Measurements from ENCODE around the gene NCOA1. TPM values are rescaled to one million over a fixed set of nuclear protein-coding genes. Genes with fewer than 3 reads are reported as not detected.

NCOA1 gene
- total RNA-seq, 2 experiments from 2014 or later = 35.5 to 40.6 TPM

DNA sequence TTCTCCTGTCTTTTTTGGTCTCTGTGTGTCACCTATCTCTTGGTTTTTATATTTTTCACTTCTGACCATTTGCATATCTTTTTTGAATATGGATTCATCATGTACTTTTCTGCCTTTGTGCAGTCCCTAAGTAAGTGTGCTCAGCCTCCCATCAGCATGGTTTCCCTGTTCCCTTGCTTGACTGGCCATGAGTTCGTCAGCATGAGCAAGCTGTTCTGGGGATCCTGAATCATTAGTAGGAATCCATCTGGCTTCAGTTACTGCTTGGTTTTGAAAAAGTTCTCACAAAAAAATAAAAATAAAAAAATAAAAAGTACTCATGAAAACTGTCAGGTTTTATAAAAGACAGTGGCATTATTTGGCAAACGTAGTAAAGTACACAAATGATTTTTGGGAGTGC lies 144.1 kb downstream of the NCOA1 start:
- H3K36me3 ChIP-seq (ENCODE audit: insufficient read depth, low read length) = no peaks in the 10 kb centered on the region
- H3K27me3 ChIP-seq (ENCODE audit: control insufficient read depth in 1 of 2, insufficient read depth in 2 of 2, low read length in 2 of 2) = no peaks in the 10 kb centered on the region
- ChIA-PET CTCF (no interaction called here), POLR2A (no interaction called here)
- Mint-ChIP-seq H3K27ac (no peak overlapping the region), H3K27me3 (no peaks in the 10 kb centered on the region), H3K4me1 (ENCODE audit: low read depth) (peaks cover 20% of the 10 kb centered on the region), H3K9me3 (no peaks in the 10 kb centered on the region), H3K4me3 (no peak overlapping the region), H3K36me3 (ENCODE audit: low read depth) (peaks cover 10% of the 10 kb centered on the region)
- no peak overlapping the region for H3K4me3 ChIP-seq (ENCODE audit: low read length)
- H3K4me1 ChIP-seq (ENCODE audit: insufficient read depth, low read length) = no peaks in the 10 kb centered on the region
- H3K9me3 ChIP-seq (ENCODE audit: control insufficient read depth in 1 of 2, insufficient read depth in 1 of 2, low read length in 2 of 2) = peaks cover 0 to 4% of the 10 kb centered on the region in 2 experiments
- no peak for TF ChIP-seq CTCF (IDR thresholded peaks at IDR 0.05)
- intact Hi-C loops (cut with DNase I, micrococcal nuclease) = no loop called here
- no peak overlapping the region for H3K27ac ChIP-seq (ENCODE audit: low read depth in 1 of 2, low read length in 2 of 2)
- ATAC-seq (ENCODE audit: poor library complexity) (no peak), DNase-seq (no peak)

DNA sequence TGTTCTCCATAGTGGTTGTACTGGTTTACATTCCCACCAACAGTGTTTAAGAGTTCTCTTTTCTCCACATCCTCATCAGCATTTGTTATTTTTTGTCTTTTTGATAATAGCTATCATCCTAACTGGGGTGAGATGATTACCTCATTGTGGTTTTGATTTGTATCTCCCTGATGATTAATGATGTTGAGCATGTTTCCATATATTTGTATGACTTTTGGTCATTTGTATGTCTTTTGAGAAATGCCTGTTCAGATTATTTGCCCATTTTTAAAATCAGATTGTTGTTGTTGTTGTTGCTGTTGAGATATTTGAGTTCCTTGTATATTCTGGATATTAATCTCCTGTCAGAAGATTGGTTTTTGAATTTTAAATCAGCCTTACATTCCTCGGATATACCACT lies 147.5 kb downstream of the NCOA1 start:
- no peak for ATAC-seq (ENCODE audit: poor library complexity)
- POLR2A ChIA-PET = no interaction called here
- Histone ChIP-seq H3K4me3 (ENCODE audit: low read length) (no peak overlapping the region), H3K4me1 (ENCODE audit: insufficient read depth, low read length) (no peaks in the 10 kb centered on the region), H3K9me3 (ENCODE audit: control insufficient read depth in 1 of 2, insufficient read depth in 1 of 2, low read length in 2 of 2) (peaks cover 0 to 4% of the 10 kb centered on the region in 2 experiments), H3K36me3 (ENCODE audit: insufficient read depth, low read length) (no peaks in the 10 kb centered on the region), H3K27me3 (ENCODE audit: control insufficient read depth in 1 of 2, insufficient read depth in 2 of 2, low read length in 2 of 2) (no peaks in the 10 kb centered on the region), H3K27ac (ENCODE audit: low read depth in 1 of 2, low read length in 2 of 2) (no peak overlapping the region)
- no peaks in the 10 kb centered on the region for H3K9me3 Mint-ChIP-seq
- intact Hi-C loops (cut with DNase I, micrococcal nuclease) = no loop called here
- H3K27me3 Mint-ChIP-seq = no peaks in the 10 kb centered on the region
- no peak for DNase-seq
- peaks cover 6% of the 10 kb centered on the region for H3K4me1 Mint-ChIP-seq (ENCODE audit: low read depth)
- no peak overlapping the region for H3K27ac Mint-ChIP-seq
- peaks cover 10% of the 10 kb centered on the region for H3K36me3 Mint-ChIP-seq (ENCODE audit: low read depth)
- no peak for TF ChIP-seq CTCF (IDR thresholded peaks at IDR 0.05)
- CTCF ChIA-PET = interaction anchor here (0.6 kb wide), 1 partner anchor 106 kb away, joined by 3 read pairs; no protein-coding TSS in a partner anchor
- no peak overlapping the region for H3K4me3 Mint-ChIP-seq

DNA sequence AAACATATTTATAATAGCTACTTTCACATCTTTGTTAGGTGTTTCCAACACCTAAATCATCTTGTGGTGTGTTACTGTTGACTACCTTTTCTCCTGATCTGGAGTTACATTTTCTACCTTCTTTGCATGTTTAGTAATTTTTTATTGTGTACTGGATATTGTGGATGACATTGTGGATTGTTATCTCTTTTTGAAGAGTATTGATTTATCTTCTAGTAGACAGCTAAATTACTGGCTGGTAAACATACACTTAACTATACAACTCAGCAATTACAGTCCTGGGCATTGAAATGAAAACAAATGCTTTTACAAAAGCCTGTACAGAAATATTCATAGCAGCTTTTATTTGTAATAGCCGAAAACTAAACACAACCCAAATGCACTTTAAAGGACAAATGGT lies 151.3 kb downstream of the NCOA1 start:
- POLR2A ChIA-PET = no interaction called here
- no peak overlapping the region for H3K27ac Mint-ChIP-seq

More for the DNA sequence above, 151.3 kb downstream of the NCOA1 start:
- H3K4me3 Mint-ChIP-seq = no peak overlapping the region
- H3K36me3 Mint-ChIP-seq (ENCODE audit: low read depth) = peaks cover 21% of the 10 kb centered on the region
- no peaks in the 10 kb centered on the region for H3K9me3 Mint-ChIP-seq
- intact Hi-C loops (cut with DNase I, micrococcal nuclease) = no loop called here
- H3K4me1 Mint-ChIP-seq (ENCODE audit: low read depth) = peaks cover 6% of the 10 kb centered on the region
- Histone ChIP-seq H3K4me1 (ENCODE audit: insufficient read depth, low read length) (no peaks in the 10 kb centered on the region), H3K36me3 (ENCODE audit: insufficient read depth, low read length) (peaks cover 3% of the 10 kb centered on the region), H3K9me3 (ENCODE audit: control insufficient read depth in 1 of 2, insufficient read depth in 1 of 2, low read length in 2 of 2) (peaks cover 0 to 4% of the 10 kb centered on the region in 2 experiments), H3K27ac (ENCODE audit: low read depth in 1 of 2, low read length in 2 of 2) (no peak overlapping the region), H3K27me3 (ENCODE audit: control insufficient read depth in 1 of 2, insufficient read depth in 2 of 2, low read length in 2 of 2) (no peaks in the 10 kb centered on the region), H3K4me3 (ENCODE audit: low read length) (no peak overlapping the region)
- TF ChIP-seq CTCF (IDR thresholded peaks at IDR 0.05) = no peak
- CTCF ChIA-PET = no interaction called here
- DNase-seq = no peak
- H3K27me3 Mint-ChIP-seq = no peaks in the 10 kb centered on the region
- ATAC-seq (ENCODE audit: poor library complexity) = no peak

Measured in CD4-positive, alpha-beta T cell (primary cell).